AG04450 (cell line): ENCODE data around the gene NCOA1. TPM values are rescaled to one million over a fixed set of nuclear protein-coding genes. Genes with fewer than 3 reads are reported as not detected.
"Not testable (repeated sequence)": the region's sequence is repeated elsewhere in the genome, so short reads cannot be mapped to it uniquely, and the experiment has no call there.

Source experiments
- CTCF ChIA-PET: fragments of 300-600, 350-600 bp; formaldehyde crosslinking; extraction: SDS; loops from one replicate; lab custom pipeline; 2022; ENCODE audit warnings: antibody characterized with exemption, inconsistent platforms; lab: Charles Lee
- POLR2A ChIA-PET: fragments of 350-600 bp; formaldehyde crosslinking; extraction: SDS; loops from one replicate; lab custom pipeline; 2021; ENCODE audit warnings: antibody characterized with exemption, inconsistent platforms; lab: Yijun Ruan, JAX
- DNase-seq: peaks from one replicate; pipeline ENCODE4 v3.0.0-alpha.2; 2011; ENCODE audit warnings: low read depth, low spot score
- H3K27ac ChIP-seq: one replicate; pipeline ENCODE4 v1.5.1; 2012; ENCODE audit warnings: low read depth, low read length, control low read depth
- H3K27me3 ChIP-seq: one replicate; pipeline ENCODE4 v1.6.0; 2012; ENCODE audit warnings: low read length; ENCODE audit not compliant: control insufficient read depth, insufficient read depth
- H3K4me3 ChIP-seq: 2 replicates; pipeline ENCODE4 v1.5.1; 2011; ENCODE audit warnings: mild to moderate bottlenecking, low read depth, low read length, control low read depth
- H3K9me3 ChIP-seq: 2 replicates; pipeline ENCODE4 v1.5.1; 2012; ENCODE audit warnings: low read length; ENCODE audit not compliant: control insufficient read depth, insufficient read depth
- polyA plus RNA-seq: library from polyadenylated mRNA; depleted of rRNA; stranded (reverse); fragments of >200 nt; gene quantifications from 2 replicates; pipeline ENCODE4 v1.2.3, GENCODE V29; 2011
- TF ChIP-seq, protein P1 (sequence below): IDR thresholded peaks from 2 replicates; pipeline ENCODE4 v1.5.1; 2011; ENCODE audit warnings: low read depth, low read length, control low read depth, inconsistent platforms

The NCOA1 gene
- polyA plus RNA-seq, 1 experiment: 20.8 TPM

DNA sequence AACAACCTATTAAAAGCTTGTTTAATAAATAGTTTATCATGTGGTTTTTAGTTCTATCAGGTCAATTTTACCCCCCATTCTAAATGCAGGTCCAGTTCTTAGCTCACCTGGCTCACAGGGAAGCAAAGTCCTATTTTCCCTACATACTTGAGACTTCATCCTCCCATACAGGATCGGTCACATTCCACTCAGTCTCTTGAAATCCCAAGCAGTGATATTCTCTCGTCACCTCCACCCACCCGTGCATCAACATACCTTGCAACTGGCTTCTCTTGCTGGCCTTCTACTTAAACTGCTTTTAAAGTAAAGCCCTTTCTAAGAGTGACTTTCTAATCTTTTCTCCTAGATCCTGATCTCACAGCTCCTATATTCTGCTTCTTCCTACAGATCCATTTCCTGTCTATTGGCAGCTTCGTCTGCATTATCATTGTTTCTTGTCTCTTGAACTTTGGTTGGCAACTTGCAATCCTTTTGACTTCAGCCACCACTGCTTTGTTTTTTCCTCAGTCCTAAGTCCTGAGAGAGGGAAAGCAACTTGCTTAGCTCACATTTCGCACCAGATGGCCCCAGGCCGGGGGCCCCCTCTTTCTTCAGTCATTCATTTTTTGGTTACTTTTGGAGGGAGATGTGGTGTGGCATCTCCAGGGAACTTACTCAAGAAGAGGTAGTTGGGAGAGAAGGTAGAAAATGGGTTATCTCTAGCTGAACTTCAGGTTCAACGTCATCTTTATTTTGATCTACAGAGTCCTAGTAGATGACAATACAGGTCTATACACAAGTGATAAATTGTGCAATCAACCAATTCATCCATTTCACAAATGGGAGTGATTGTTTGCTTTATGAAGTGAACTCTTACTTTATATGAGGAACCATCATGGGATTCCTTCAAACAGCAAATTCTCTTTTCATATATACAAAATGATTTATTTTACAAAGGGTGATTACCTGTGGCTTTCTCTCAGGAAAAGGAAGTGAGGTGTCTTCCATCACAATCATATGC, 23.9 kb upstream of the NCOA1 start:
- CTCF ChIA-PET: interaction anchor here (0.5 kb wide), 1 partner anchor 413 kb away, joined by 3 read pairs; no protein-coding TSS in a partner anchor
- no peak overlapping the region for H3K27ac ChIP-seq
- H3K4me3 ChIP-seq: no peak overlapping the region
- TF ChIP-seq, protein P1, sequence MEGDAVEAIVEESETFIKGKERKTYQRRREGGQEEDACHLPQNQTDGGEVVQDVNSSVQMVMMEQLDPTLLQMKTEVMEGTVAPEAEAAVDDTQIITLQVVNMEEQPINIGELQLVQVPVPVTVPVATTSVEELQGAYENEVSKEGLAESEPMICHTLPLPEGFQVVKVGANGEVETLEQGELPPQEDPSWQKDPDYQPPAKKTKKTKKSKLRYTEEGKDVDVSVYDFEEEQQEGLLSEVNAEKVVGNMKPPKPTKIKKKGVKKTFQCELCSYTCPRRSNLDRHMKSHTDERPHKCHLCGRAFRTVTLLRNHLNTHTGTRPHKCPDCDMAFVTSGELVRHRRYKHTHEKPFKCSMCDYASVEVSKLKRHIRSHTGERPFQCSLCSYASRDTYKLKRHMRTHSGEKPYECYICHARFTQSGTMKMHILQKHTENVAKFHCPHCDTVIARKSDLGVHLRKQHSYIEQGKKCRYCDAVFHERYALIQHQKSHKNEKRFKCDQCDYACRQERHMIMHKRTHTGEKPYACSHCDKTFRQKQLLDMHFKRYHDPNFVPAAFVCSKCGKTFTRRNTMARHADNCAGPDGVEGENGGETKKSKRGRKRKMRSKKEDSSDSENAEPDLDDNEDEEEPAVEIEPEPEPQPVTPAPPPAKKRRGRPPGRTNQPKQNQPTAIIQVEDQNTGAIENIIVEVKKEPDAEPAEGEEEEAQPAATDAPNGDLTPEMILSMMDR: no peak
- POLR2A ChIA-PET: no interaction called here
- DNase-seq: no peak
- H3K9me3 ChIP-seq: no peaks in the 10 kb centered on the region
- H3K27me3 ChIP-seq: peaks cover 8% of the 10 kb centered on the region

DNA sequence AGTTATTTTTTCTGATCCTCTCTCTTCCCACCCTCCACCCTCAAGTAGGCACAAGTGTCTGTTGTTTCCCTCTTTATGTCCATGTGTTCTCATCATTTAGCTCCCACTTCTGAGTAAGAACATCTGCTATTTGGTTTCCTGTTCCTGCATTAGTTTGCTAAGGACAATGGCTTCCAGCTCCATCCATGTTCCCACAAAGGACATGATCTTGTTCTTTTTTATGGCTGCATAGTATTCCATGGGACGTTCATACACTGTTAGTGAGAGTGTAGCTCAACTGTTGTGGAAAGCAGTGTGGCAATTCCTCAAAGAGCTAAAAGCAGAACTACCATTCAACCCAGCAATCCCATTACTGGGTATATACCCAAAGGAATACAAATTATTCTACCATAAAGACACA, 22.6 kb upstream of the NCOA1 start:
- POLR2A ChIA-PET: not testable (repeated sequence)

DNA sequence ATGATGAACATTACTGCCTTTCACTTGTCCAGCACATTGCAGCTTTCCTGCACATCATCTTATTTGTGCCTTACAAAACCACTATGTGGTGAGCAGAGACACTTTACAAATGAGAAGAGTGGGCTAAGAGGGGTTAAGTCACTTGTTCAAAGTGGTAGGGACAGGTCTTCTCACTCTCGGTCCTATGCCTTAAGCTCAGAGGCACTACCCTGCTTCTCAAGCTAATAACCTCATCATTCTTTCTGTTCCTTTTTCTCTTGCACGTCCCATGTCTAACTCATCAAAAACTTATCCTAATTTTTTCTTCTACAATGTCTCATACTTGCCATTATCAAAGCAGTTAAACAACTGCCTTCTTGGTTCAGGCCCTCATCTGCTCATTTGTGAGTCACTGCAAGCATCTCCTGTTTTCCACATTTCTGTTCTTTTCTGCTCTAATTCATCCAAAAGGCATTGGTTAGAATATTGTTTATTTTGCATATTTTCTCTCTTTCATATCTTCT, 21.9 kb upstream of the NCOA1 start:
- Histone ChIP-seq H3K27ac (no peak overlapping the region), H3K4me3 (no peak overlapping the region), H3K27me3 (peaks cover 2% of the 10 kb centered on the region), H3K9me3 (no peaks in the 10 kb centered on the region)
- CTCF ChIA-PET: no interaction called here
- TF ChIP-seq, protein P1: no peak
- POLR2A ChIA-PET: no interaction called here
- DNase-seq: no peak

More for the DNA sequence above, 22.6 kb upstream of the NCOA1 start:
- H3K27me3 ChIP-seq, H3K4me3 ChIP-seq, CTCF ChIA-PET, DNase-seq, H3K27ac ChIP-seq, H3K9me3 ChIP-seq: not testable (repeated sequence)

DNA sequence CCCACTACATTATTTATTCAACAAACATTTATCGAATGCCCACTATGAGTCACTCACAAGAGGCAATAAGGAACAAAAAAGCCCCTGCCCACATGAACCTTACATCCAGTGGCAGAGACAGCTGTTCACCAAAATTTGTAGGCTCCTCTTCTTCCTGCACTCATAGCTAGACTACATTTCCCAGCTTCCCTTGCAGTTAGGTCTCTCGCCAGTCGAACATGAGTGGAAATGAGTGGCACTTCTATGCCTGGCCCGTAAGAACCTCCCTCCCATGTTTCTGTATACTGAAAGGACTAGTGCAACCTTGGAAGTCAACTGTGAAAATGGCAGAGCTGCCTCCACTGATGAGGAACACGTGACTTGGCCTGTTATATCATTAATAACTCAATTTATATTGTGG, 19.4 kb upstream of the NCOA1 start:
- Histone ChIP-seq H3K4me3 (no peak overlapping the region), H3K27ac (no peak overlapping the region), H3K9me3 (no peaks in the 10 kb centered on the region), H3K27me3 (peaks cover 2% of the 10 kb centered on the region)
- CTCF ChIA-PET: interaction anchor here (0.7 kb wide), 1 partner anchor 62 kb away, joined by 3 read pairs; no protein-coding TSS in a partner anchor
- no peak for DNase-seq
- POLR2A ChIA-PET: interaction anchor here (0.7 kb wide), 1 partner anchor 1471 kb away, joined by 3 read pairs; no protein-coding TSS in a partner anchor
- TF ChIP-seq, protein P1: no peak

DNA sequence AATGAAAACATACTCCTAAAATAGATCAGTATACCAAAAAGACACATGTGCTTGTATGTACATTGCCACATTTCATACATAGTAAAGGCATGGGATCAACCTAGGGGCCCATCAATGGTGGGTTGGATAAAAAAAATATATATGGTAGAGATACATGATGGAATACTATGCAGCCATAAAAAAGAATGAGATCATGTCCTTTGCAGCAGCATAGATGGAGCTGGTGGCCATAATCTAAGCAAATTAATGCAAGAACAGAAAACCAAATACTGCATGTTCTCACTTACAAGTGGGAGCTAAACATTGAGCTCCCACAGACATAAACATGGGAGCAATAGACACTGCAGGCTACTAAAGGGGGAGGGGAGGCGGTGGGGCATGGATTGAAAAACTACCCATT, 18.6 kb upstream of the NCOA1 start:
- no peak overlapping the region for H3K4me3 ChIP-seq
- no peak for DNase-seq
- CTCF ChIA-PET: no interaction called here
- H3K9me3 ChIP-seq: no peaks in the 10 kb centered on the region
- TF ChIP-seq, protein P1: no peak
- POLR2A ChIA-PET: no interaction called here
- H3K27ac ChIP-seq: no peak overlapping the region
- peaks cover 2% of the 10 kb centered on the region for H3K27me3 ChIP-seq
